Heart right ventricle (tissue), 16 donors: ENCODE data around the gene RUNX1. TPM values are rescaled to one million over a fixed set of nuclear protein-coding genes. Genes with fewer than 3 reads are reported as not detected.

Experiments
- ATAC-seq, 8 donors: fragments of 200-7000 bp; cut with Tn5 transposase; one replicate each; pipeline ENCODE4 v1.9.1; 2020; ENCODE audit warnings: mild to moderate bottlenecking in 8 of 8, moderate library complexity in 8 of 8, moderate number of reproducible peaks in 1 of 8
- DNase-seq, 2 donors: peaks; one replicate each; pipeline ENCODE4 v3.0.0-alpha.2; 2020
- H3K27ac ChIP-seq, 10 donors: fragments of 200-600 bp; sonication (generic) in 2 of 10; one replicate each; pipeline versions ENCODE4 v1.5.0 to v1.8.0; 2020 to 2022; ENCODE audit warnings: mild to moderate bottlenecking in 3 of 10
- H3K27me3 ChIP-seq, 7 donors: fragments of 200-600 bp; one replicate each; pipeline ENCODE4 v1.8.0; 2021 to 2022; ENCODE audit warnings: mild to moderate bottlenecking in 2 of 7
- H3K36me3 ChIP-seq, 9 donors: fragments of 200-600 bp; sonication (generic) in 1 of 9; one replicate each; pipeline versions ENCODE4 v1.5.0 to v1.8.0; 2020 to 2022; ENCODE audit warnings: mild to moderate bottlenecking in 2 of 9
- H3K4me1 ChIP-seq, 9 donors: fragments of 200-600 bp; sonication (generic) in 1 of 9; one replicate each; pipeline versions ENCODE4 v1.5.0 to v1.8.0; 2020 to 2022; ENCODE audit warnings: mild to moderate bottlenecking in 4 of 9
- H3K4me3 ChIP-seq, 10 donors: fragments of 200-600 bp; sonication (generic) in 2 of 10; one replicate each; pipeline versions ENCODE4 v1.5.0 to v1.8.0; 2020 to 2022; ENCODE audit warnings: mild to moderate bottlenecking in 7 of 10, moderate library complexity in 2 of 10
- H3K9me3 ChIP-seq, 11 donors: fragments of 200-600 bp in 10 of 11; sonication (generic) in 2 of 11; one replicate each; pipeline versions ENCODE4 v1.5.0 to v1.8.0; 2013 to 2022; ENCODE audit warnings: mild to moderate bottlenecking in 2 of 11, control low read depth in 1 of 11, moderate library complexity in 1 of 11
- CTCF ChIP-seq, 9 donors: fragments of 200-600 bp; sonication (generic) in 2 of 9; IDR thresholded peaks; one replicate each; pipeline versions ENCODE4 v1.5.0 to v1.8.0; 2021 to 2022; ENCODE audit warnings: antibody characterized with exemption in 9 of 9, mild to moderate bottlenecking in 5 of 9, moderate library complexity in 1 of 9
- WGBS, 2 donors: extraction: QIAGEN DNeasy Blood & Tissue Kit; methylation state at CpG; one replicate each; pipeline ENCODE4 v1.1.7; 2013; ENCODE audit warnings: inconsistent platforms in 1 of 2; 5-methylcytosine and 5-hydroxymethylcytosine counted together
- intact Hi-C, 10 donors: fragments of 100-400 bp; cut with DNase I; formaldehyde crosslinking; loops; one replicate each; pipeline versions ENCODE4 v1.11.1 to v1.14.2; 2022
- polyA plus RNA-seq, 2 donors: library from polyadenylated mRNA; stranded (reverse); fragments of 200-250 nt; gene quantifications; one replicate each; pipeline ENCODE4 v1.2.3, GENCODE V29; 2013
- total RNA-seq, 10 donors: library from RNA; stranded (reverse); fragmentation: NEBNext Ultra II Directional in 3 of 10; extraction: Animal tissue kit (Norgen Biotek cat#: 25700) in 3 of 10; gene quantifications; one replicate each; pipeline versions ENCODE4 v1.2.1 to v1.2.4, GENCODE V29; 2021 to 2023
- donor health status: Arrhythmogenic right ventricular cardiomyopathy.
- donor health status: ischemic (EF 13 %, LVEDD 7.1; RV severe dilation, severe dysfunction).
- donor health status: healthy with polysubstance abuse.
- donor health status: DM: no; HTN: yes; CAD: no.
- donor health status: DM: no; HTN: no; CAD: no.
- donor health status: ischemic (EF 25% LVEDD 6.9; RV normal size, moderate dysfunction).
- donor health status: ischemic (EF 25% LVEDD 5.7; RV mildly dilated, moderate dysfunction).
- donor health status: healthy.
- donor health status: DM: yes; HTN: yes; CAD: no.
- donor health status: Ischemic cardiomyopathy.
- donor health status: ischemic (EF 35%, LVEDD 5.7; RV mildly dilated, moderate dysfunction).
- donor health status: nonischemic (EF 11% LVEDD 7.7; RV severe dilation, severe dysfunction).
- donor health status: DM: yes; HTN: yes; CAD: no.
- donor health status: PGD.
- donor health status: ischemic (EF 29% LVEDD 5.4; RV normal size, mild dysfunction).
- donor health status: nonischemic (EF 23%, LVEDD 6.1; RV moderate dilation, normal function).

RUNX1 gene
- total and polyA plus RNA-seq, 12 donors: 0.88 to 29.3 (median 3.5) TPM

- no peak for DNase-seq
- no peak for TF ChIP-seq CTCF (IDR thresholded peaks at IDR 0.05)
Observed at GRCh38 chr21:35028451-35028978, 20.6 kb downstream of the RUNX1 start.

GRCh38 chr21:35027563-35028450 is 21.3 kb downstream of the RUNX1 start:
- intact Hi-C loops: no loop called here
- ATAC-seq: no peak
- H3K9me3 ChIP-seq: peaks cover 0 to 4% (median 0%) of the 10 kb centered on the region in 11 donors
- 72% methylated on average over 5 of the region's 5 CpGs for WGBS, 2 donors
- H3K4me1 ChIP-seq: peaks cover 0 to 59% (median 0%) of the 10 kb centered on the region in 9 donors
- no peak for TF ChIP-seq CTCF (IDR thresholded peaks at IDR 0.05)
- no peaks in the 10 kb centered on the region for H3K36me3 ChIP-seq
- peak overlapping the region in 1 of 10 donors; percentile 90 for H3K27ac ChIP-seq
- peaks cover 0 to 32% (median 16%) of the 10 kb centered on the region in 7 donors for H3K27me3 ChIP-seq
- no peak for DNase-seq
- peak overlapping the region in 1 of 10 donors; percentile 41 for H3K4me3 ChIP-seq

More at GRCh38 chr21:35028451-35028978, 20.6 kb downstream of the RUNX1 start:
- ATAC-seq: no peak
- 87 to 94% methylated on average over 4 of the region's 4 CpGs for WGBS, 2 donors
- Histone ChIP-seq H3K4me3 (no peak overlapping the region), H3K9me3 (peaks cover 0 to 4% (median 0%) of the 10 kb centered on the region in 11 donors), H3K36me3 (no peaks in the 10 kb centered on the region), H3K27ac (peak overlapping the region in 1 of 10 donors; percentile 90), H3K27me3 (peaks cover 0 to 32% (median 16%) of the 10 kb centered on the region in 7 donors), H3K4me1 (peaks cover 0 to 65% (median 0%) of the 10 kb centered on the region in 9 donors)
- intact Hi-C loops: no loop called here

GRCh38 chr21:35026617-35027562 is 22.2 kb downstream of the RUNX1 start:
- Histone ChIP-seq H3K27ac (peak overlapping the region in 6 of 10 donors; percentile 2 to 90 (median 32)), H3K36me3 (no peaks in the 10 kb centered on the region), H3K4me3 (peak overlapping the region in 6 of 10 donors; percentile 24 to 41 (median 32)), H3K9me3 (peaks cover 0 to 4% (median 0%) of the 10 kb centered on the region in 11 donors), H3K27me3 (peaks cover 0 to 32% (median 16%) of the 10 kb centered on the region in 7 donors), H3K4me1 (peaks cover 0 to 56% (median 0%) of the 10 kb centered on the region in 9 donors)
- no peak for TF ChIP-seq CTCF (IDR thresholded peaks at IDR 0.05)
- peak; percentile 42 to 66 for DNase-seq
- intact Hi-C loops: no loop called here
- WGBS, 2 donors: 11 to 14% methylated on average over 45 of the region's 45 CpGs
- peak; percentile 70 to 89 (median 76) for ATAC-seq
